ENCODE measurements around the gene RTEL1.

Gene RTEL1

DNA sequence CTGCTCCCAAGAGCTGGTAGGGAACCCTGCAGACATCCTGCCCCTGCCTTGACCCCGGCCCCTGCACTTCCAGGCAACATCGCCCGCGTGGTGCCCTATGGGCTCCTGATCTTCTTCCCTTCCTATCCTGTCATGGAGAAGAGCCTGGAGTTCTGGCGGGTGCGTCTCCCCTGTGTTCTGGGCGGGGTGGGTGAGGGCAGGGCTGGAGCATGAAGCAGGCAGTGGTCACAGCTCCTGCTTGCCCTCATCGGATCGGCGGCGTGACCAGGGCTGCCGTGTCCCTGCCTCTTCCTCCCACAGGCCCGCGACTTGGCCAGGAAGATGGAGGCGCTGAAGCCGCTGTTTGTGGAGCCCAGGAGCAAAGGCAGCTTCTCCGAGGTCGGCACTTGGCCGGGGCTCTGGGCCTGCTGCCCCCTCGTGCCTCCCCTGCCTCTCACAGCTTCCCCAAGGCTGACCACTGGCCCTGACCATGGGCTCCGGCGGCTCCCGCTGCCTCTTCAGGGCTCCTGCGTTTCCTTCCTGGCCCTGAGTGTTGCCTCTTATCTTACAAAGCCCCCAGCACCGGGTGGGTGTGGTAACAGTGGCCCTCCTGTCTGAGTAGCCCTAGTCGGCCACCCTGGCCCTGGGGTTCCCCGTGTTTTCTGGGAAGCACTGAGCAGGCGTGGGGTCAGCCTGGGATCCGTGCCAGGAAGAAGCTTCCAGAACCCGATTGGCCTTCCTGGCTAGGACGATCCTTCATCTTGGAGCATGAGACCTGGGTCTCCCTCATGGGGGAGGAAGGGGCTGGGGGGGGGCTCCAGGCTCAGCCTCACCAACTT, 30.3 kb downstream of the RTEL1 start:
- Histone ChIP-seq H3K79me2 (ENCODE audit: low read length) (no peaks in the 10 kb centered on the region), H3K36me3 (replicated peaks; ENCODE audit: low read depth, low read length) (no peaks in the 10 kb centered on the region), H2AFZ (ENCODE audit: low read depth, low read length) (no peak overlapping the region), H3K9ac (ENCODE audit: low read length) (no peak overlapping the region), H3K9me3 (ENCODE audit: insufficient read depth, low read length) (no peaks in the 10 kb centered on the region), H3K4me3 (ENCODE audit: low read length) (no peak overlapping the region), H3K27ac (ENCODE audit: low read length) (no peak overlapping the region), H4K20me1 (ENCODE audit: insufficient read depth, low read length) (no peaks in the 10 kb centered on the region), H3K4me2 (ENCODE audit: low read length) (no peak overlapping the region), H3K27me3 (ENCODE audit: low read depth, low read length) (no peaks in the 10 kb centered on the region), H3K4me1 (ENCODE audit: low read length) (no peaks in the 10 kb centered on the region)
- TF ChIP-seq EZH2phosphoT487 (IDR thresholded peaks at IDR 0.05; ENCODE audit: low read depth): no peak
- TF ChIP-seq, protein P1, sequence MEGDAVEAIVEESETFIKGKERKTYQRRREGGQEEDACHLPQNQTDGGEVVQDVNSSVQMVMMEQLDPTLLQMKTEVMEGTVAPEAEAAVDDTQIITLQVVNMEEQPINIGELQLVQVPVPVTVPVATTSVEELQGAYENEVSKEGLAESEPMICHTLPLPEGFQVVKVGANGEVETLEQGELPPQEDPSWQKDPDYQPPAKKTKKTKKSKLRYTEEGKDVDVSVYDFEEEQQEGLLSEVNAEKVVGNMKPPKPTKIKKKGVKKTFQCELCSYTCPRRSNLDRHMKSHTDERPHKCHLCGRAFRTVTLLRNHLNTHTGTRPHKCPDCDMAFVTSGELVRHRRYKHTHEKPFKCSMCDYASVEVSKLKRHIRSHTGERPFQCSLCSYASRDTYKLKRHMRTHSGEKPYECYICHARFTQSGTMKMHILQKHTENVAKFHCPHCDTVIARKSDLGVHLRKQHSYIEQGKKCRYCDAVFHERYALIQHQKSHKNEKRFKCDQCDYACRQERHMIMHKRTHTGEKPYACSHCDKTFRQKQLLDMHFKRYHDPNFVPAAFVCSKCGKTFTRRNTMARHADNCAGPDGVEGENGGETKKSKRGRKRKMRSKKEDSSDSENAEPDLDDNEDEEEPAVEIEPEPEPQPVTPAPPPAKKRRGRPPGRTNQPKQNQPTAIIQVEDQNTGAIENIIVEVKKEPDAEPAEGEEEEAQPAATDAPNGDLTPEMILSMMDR (IDR thresholded peaks at IDR 0.05; ENCODE audit: low read depth, low read length): no peak

DNA sequence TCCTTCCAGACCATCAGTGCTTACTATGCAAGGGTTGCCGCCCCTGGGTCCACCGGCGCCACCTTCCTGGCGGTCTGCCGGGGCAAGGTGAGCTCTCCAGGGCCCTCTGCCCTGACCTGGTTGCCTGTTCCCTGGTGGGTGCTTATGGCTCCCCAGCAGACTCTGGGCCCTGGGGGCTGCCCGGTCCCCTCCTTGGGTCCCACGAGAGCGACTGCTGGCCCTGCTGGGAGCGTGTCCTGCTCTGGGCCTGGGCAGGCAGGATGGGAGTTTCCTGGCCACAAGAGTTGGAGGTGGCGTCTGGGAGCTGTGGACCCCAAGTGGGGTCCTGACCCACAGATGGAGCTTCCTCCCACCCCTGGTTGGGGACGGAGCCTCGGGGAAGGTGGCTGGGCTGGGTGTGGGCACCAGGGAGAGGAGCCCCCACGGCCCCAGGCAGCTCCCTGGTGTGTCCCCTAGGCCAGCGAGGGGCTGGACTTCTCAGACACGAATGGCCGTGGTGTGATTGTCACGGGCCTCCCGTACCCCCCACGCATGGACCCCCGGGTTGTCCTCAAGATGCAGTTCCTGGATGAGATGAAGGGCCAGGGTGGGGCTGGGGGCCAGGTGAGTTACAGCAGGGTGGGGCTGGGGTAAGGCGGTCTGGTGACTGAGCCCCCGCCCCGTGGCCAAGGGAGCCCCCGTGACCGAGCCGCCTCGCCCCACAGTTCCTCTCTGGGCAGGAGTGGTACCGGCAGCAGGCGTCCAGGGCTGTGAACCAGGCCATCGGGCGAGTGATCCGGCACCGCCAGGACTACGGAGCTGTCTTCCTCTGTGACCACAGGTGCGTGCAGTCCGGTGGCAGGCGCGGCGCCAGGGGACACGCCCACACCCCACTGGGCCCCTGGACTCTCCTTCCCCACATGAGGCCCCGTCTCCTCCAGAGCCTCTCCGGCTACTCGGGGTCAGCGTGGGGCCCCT, 31.2 kb downstream of the RTEL1 start:
- H3K4me1 ChIP-seq (ENCODE audit: low read length): no peaks in the 10 kb centered on the region
- TF ChIP-seq, protein P1 (IDR thresholded peaks at IDR 0.05; ENCODE audit: low read depth, low read length): no peak
- no peak for TF ChIP-seq EZH2phosphoT487 (IDR thresholded peaks at IDR 0.05; ENCODE audit: low read depth)
- H3K4me3 ChIP-seq (ENCODE audit: low read length): no peak overlapping the region
- no peaks in the 10 kb centered on the region for H3K27me3 ChIP-seq (ENCODE audit: low read depth, low read length)
- no peak overlapping the region for H3K4me2 ChIP-seq (ENCODE audit: low read length)
- H3K27ac ChIP-seq (ENCODE audit: low read length): no peak overlapping the region
- no peak overlapping the region for H2AFZ ChIP-seq (ENCODE audit: low read depth, low read length)
- no peaks in the 10 kb centered on the region for H4K20me1 ChIP-seq (ENCODE audit: insufficient read depth, low read length)
- no peaks in the 10 kb centered on the region for H3K79me2 ChIP-seq (ENCODE audit: low read length)
- H3K9me3 ChIP-seq (ENCODE audit: insufficient read depth, low read length): no peaks in the 10 kb centered on the region
- H3K36me3 ChIP-seq (replicated peaks; ENCODE audit: low read depth, low read length): no peaks in the 10 kb centered on the region
- H3K9ac ChIP-seq (ENCODE audit: low read length): no peak overlapping the region

DNA sequence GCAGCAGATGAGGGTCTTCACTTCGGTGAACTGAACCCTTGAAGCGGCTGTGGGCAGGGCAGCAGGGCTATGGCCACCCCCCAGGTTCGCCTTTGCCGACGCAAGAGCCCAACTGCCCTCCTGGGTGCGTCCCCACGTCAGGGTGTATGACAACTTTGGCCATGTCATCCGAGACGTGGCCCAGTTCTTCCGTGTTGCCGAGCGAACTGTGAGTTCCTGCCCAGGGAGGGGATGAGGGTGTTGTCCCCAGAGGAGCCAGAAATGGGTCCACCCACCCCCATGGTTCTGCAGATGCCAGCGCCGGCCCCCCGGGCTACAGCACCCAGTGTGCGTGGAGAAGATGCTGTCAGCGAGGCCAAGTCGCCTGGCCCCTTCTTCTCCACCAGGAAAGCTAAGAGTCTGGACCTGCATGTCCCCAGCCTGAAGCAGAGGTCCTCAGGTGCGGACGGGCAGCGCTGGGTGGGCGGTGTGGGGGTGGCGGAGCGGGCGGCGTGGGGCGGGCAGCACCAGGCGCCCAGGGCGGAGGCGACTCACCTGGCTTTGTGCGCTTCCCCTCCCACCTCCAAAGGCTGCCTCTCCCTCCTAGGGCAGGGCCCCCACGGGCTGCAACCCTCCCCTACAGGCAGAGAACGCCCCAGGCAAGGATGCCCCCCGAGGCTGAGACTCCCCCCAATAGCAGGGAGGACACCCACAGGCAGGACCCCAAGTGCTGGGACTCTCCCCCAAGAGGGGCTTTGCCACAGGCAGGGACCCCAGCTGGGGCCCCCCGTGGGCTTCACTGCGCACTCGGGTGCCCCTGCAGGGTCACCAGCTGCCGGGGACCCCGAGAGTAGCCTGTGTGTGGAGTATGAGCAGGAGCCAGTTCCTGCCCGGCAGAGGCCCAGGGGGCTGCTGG, 32.1 kb downstream of the RTEL1 start:
- Histone ChIP-seq H3K4me1 (ENCODE audit: low read length) (no peaks in the 10 kb centered on the region), H4K20me1 (ENCODE audit: insufficient read depth, low read length) (no peaks in the 10 kb centered on the region), H3K4me3 (ENCODE audit: low read length) (no peak overlapping the region), H3K9ac (ENCODE audit: low read length) (no peak overlapping the region), H3K27me3 (ENCODE audit: low read depth, low read length) (no peaks in the 10 kb centered on the region), H3K4me2 (ENCODE audit: low read length) (no peak overlapping the region), H3K36me3 (replicated peaks; ENCODE audit: low read depth, low read length) (no peaks in the 10 kb centered on the region), H3K79me2 (ENCODE audit: low read length) (no peaks in the 10 kb centered on the region), H3K9me3 (ENCODE audit: insufficient read depth, low read length) (no peaks in the 10 kb centered on the region), H2AFZ (ENCODE audit: low read depth, low read length) (no peak overlapping the region), H3K27ac (ENCODE audit: low read length) (no peak overlapping the region)
- TF ChIP-seq EZH2phosphoT487 (IDR thresholded peaks at IDR 0.05; ENCODE audit: low read depth): no peak
- TF ChIP-seq, protein P1 (IDR thresholded peaks at IDR 0.05; ENCODE audit: low read depth, low read length): no peak
